ENCODE results near the gene SIDT2.

Gene SIDT2

DNA sequence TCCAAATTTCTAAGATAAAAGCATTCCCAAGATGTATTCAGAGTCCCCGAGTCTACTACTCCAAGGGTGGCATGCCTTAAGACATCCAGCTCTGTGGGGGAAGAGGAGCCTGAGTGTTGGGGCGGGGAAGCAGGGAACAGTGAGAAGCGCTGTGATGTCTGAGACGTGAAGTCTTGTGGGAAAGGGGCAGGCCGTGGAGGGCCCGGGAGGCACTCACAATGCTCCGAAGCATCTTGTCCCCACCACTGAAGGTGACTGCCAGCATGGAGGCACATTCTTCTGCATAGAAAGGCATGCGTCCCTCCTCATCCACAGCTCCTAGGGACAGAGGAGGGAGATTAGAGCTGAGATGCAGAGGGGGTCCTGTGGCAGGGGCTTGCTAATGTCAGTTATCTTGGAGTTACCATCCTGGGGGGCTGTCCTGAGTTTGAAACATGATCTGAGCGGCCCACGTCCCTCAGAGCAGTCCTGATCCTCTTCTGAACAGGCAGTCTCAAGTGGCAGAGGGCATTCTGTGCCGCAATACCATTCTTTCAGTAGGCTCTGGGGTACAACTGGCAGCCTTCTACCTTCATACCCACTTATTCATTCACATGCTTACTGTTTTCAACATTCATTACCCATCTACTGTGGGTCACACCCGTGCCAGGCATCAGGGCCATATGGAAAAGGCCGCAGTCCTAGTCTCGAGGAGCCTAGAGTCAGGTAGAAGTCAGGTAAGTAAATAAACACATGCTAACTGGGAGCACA, 44.6 kb downstream of the SIDT2 start:
- DNase-seq (ENCODE audit: low read depth): no peak

DNA sequence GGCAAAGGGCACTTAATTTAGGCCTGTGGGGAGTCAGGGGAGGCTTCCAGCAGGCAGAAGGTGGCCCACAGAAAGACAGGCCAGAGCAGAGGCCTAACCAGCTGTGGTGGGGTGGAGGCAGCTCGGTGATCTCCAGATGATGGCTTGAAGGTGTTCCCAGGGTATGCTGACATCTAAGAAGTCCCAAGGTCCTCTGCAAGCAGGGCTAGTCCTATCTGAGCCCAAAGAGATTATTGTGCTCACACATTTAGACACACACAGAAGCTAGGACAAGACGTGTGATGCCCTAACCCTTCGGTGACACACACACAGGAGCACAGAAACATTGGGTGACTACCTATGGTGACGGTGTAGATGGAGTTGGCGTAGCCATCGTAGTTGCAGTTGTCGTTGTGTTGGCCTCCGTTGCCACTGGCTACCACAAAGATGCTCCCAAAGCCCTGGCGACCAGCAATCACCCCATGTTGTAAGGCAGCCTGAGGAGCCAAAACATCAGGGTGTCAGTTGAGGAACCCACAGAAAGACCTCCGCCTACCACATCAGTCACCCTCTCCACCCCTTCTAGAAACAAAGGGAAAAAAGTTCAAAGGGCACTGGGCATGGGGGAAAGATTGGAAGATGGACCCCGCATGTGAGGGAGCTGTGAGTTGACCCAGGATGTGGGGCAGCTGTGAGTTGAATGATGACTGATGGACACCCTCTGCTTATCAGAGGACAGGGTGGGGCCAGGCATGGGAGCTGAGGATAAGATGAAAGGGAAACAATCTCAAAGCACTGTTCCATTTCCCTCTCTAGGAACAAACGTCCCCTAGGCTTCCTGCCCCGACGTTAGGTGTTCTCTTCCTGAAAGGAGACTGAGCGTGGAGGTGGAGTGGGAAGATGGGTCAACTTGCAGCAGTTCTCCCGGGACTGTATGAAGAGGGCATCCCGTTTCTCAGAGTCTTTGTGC, 45.5 kb downstream of the SIDT2 start:
- DNase-seq (ENCODE audit: low read depth): no peak

DNA sequence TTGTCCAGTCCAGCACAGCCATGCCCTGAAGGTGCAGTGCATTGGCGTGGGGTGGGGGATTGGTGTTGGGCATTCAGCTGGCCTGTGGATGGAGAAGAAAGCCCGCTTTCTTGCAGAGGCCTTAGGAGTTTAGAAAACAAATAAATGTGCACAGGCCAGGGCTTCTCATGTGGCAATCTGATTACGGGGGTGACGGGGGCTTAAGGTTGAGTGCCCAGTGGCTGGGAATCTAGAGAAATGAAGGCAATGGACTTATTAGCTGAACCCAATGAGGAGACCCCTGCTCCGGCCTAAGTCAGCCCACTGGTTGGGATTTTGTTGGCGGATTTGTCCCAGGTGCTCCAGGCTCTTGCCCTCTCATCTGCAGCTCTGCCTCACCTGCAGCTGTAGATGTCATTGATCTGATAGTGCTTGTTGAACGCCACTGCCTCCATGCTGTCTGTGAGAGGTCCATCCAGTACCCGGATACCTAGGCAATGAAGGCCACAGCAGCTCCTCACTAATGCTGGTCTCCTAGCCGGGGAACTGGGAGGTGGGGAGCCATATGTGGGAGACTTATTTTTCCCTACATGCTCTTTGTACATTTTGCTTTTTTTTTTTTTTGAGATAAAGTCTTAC, 47.1 kb downstream of the SIDT2 start:
- no peak for DNase-seq (ENCODE audit: low read depth)

DNA sequence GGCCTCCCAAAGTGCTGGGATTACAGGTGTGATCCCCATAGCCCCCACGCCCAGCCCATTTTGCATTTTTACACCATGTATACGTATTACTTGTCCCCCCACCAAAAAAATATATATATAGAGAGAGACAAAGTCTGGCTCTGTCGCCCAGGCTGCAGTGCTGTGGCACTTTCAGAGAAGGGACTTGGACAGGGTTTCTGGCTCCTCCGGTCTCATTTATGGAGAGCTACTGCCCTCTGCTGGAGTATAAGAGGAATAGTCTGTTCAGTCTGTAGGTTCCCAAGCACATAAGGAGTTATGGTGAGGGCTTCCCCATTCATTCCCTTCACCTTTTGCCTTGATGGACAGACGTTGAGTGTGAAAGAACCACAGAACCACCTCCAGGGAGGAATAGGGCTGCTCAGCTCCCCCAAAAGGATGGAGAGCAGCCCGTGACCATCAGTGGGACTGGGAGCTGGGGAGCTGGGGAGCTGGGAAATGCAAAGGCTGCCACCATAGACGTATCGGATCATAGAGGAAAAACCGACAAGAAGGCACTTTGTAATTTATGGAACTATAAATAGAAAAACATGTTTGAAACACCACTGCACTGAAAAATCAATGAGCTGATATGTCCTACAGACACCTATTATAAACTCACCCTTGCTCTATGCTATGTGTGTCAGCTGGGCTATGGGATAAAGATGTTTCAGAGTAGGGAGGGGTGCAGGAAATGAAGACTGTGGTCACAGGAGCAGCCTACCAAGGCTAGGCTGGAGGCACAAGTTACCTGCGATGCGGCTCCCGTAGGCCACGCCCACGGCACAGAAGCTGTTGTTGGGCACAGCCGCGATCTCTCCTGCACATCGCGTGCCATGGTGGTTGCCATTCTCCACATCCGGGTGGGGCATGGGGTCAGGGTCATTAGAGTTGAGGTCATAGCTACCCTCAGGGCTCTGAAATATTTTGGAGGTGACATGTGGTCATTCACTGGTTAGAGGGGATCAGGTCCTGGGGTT, 48.1 kb downstream of the SIDT2 start:
- DNase-seq (ENCODE audit: low read depth): peak; percentile 12

GRCh38 chr11:117228091-117228490, 49.5 kb downstream of the SIDT2 start:
- no peak for DNase-seq (ENCODE audit: low read depth)

DNA sequence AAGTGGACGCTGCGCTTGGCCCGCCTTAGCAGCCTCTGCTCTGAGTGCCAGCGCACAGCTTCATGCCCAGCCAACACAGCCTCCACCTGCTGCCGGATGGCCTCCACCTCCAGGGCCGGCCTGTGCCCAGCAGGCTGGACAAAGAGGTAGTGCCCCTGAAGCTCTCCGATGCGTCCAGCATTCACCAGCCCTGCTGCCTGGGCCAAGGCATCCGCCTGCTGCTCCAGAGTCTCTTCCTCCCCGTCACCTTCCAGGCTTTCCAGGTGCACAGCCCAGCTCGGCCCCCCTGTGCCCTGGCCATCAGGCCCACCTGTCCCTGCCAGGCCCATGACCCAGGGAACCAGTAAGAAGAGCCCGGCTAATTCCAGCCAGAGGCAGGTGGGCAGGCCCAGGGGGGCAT, 50.9 kb downstream of the SIDT2 start:
- no peak for DNase-seq (ENCODE audit: low read depth)

DNA sequence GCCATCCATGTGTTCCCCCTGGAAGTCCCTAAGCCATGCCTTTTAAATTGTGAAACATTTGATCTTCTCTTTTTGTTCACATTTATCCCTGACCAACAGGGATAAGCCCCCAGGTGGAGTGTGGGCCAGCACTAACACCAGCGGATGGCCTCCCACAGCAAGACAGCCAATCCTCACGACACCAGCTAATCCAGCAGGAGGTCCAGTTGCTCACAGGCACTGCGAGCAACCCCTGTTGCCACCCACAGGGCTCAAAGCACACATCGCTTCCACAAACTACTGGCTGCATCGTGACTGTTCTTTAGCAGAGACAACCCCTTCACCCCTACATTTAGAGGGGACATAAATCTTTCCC, 51.4 kb downstream of the SIDT2 start:
- DNase-seq (ENCODE audit: low read depth): no peak

GRCh38 chr11:117230286-117230961, 51.9 kb downstream of the SIDT2 start:
- peak; percentile 16 for DNase-seq (ENCODE audit: low read depth)

DNA sequence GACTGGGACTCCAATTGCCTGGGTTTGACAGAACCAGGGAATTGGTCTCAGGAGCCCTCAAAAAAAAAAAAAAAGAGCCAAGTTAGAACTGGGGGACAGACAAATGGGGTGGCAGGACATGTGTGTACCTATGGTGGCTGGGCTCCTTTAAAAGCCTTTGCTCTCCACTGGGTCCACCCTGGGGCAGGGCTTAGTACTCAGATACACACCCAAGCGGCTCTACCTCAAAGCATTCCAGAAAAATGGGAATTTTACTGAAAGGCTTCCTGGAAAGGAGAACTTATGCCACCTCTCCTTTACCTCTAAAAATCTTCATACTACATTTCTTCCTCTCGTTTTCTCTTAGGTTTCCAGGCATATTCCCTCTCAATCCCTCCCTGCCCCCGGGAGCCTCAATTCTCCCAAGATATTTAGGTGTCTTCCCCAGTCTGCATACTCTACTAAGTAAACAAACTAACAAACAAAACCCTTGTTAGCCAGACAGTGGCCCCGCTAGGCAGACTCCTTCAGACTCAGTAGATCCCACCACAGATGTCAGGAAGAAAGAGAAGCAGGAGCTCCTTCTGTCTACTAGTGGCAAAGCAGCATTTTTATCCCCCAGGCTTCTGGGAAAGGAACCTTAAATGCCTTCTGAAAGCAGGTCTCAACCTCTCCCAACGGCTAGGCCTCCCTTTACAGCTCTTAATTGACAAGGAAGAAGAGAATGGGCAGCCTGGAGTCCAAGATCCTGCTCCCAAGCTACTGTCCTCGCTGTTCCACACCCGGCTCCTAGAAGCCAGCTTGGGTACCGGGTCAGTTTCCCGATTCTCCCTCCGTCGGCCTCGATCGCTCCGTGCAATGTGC, 52.7 kb downstream of the SIDT2 start:
- no peak for DNase-seq (ENCODE audit: low read depth)

DNA sequence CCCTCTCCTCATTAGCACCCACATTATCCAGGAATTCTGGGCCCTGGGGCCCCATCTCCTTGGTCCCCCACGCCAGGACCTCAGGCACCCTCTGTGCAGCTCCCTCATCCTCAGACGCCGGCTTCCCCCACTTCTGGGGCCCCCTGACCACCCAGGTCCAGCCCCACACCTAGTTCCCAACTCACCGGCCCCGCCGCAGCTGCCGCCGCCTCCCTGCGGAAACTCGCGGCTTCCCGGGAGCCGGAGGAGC, 53.2 kb downstream of the SIDT2 start, which contains the start of gene PCSK7:
PCSK7 (minus strand) TSS at position 232 of the 250 bp plus-strand sequence. CDS start 2,229 bp downstream, outside the sequence.
- DNase-seq (ENCODE audit: low read depth): no peak

GRCh38 chr11:117232092-117232878, 53.7 kb downstream of the SIDT2 start, which contains the start of gene RNF214:
Gene RNF214, plus strand, starts transcription at chr11:117232671. Its CDS starts 1,602 bp downstream, at chr11:117234273.
- peak; percentile 60 for DNase-seq (ENCODE audit: low read depth)

DNA sequence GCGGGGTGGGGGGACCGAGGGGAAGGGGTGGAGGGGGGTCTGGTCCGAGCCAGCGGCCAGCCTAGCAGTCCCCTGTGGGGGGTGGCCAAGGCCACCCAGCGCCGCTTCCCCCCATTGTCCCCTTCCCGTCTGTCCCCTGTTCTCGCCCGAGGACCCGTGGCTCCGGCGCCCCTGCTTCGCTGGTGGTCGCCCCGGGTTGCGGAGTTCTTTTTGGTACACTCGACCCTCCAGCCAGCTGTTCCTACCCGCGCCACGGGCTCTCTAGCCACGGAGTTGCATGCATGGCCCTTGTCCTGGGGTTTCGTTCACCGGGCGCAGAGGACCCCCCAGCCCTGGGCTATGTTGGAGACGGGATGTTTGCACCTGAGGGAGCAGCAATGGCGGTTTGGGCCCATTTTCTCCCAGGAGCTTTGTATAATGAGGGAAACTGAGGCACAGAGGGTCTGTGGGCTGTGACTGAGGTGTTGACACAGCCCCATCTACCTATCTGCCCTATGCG, 54.4 kb downstream of the SIDT2 start:
- no peak for DNase-seq (ENCODE audit: low read depth)

DNA sequence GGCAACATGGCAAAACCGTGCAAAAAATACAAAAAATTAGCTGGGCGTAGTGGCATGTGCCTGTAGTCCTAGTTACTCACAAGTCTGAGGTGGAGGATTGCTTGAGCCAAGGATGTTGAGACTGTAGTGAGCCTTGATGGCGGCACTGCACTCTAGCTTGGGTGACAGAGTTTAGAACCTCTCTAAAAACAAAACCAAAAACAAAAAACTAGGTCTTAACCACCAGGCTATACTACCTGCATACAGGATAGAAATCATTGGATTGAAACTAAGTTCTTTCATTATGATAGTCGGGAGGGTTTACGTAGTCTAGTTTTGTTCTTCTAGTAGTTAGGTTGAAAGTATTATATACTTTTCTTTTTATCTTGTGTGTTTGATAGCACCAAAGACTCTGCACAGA, 59.7 kb downstream of the SIDT2 start:
- no peak for DNase-seq (ENCODE audit: low read depth)

- DNase-seq (ENCODE audit: low read depth): no peak
These were observed 60.8 kb downstream of the SIDT2 start for GRCh38 chr11:117239295-117239694.
